A549 (cell line): Measurements from ENCODE around the gene ZNF407. TPM values are rescaled to one million over a fixed set of nuclear protein-coding genes. Genes with fewer than 3 reads are reported as not detected.

Experiments used
- ATAC-seq, 2 experiments: fragments of 200-7000 bp in 1 of 2; fragments of >200 bp in 1 of 2; cut with Nextera tagmentation in 1 of 2; cut with Tn5 transposase in 1 of 2; 3 replicates each; pipeline versions ENCODE4 v1.8.0 to v1.9.1; 2018 to 2020; ENCODE audit warnings: mild to moderate bottlenecking in 1 of 2, moderate library complexity in 1 of 2
- CTCF ChIA-PET: fragments of 300-600 bp; sonication (Branson Sonifier 250); formaldehyde crosslinking; extraction: SDS; loops from one replicate; lab custom pipeline; 2021; ENCODE audit warnings: antibody characterized with exemption, inconsistent platforms; lab: Yijun Ruan, JAX
- POLR2A ChIA-PET: fragments of 350-600 bp; formaldehyde crosslinking; extraction: SDS; loops from one replicate; lab custom pipeline; 2021; ENCODE audit warnings: antibody characterized with exemption, inconsistent platforms; lab: Yijun Ruan, JAX
- DNase-seq, 2 experiments: peaks; one replicate each; pipeline versions ENCODE4 v3.0.0 to v3.0.0-alpha.2; 2011 to 2016; ENCODE audit warnings: low read depth in 1 of 2, low spot score in 1 of 2
- FAIRE-seq: peaks from 2 replicates; lab custom pipeline; 2011; peaks lifted over from hg19 to GRCh38; lab: Jason Lieb, UNC
- H3K27ac ChIP-seq, 2 experiments: fragments of >200 bp; sonication (Bioruptor Twin); formaldehyde crosslinking; 3 replicates each; pipeline ENCODE4 v1.5.1; 2016 to 2017
- H3K4me1 ChIP-seq: fragments of >200 bp; sonication (Bioruptor Twin); formaldehyde crosslinking; 3 replicates; pipeline ENCODE4 v1.6.1; 2016
- H3K4me2 ChIP-seq: fragments of >200 bp; sonication (Bioruptor Twin); formaldehyde crosslinking; 3 replicates; pipeline ENCODE4 v1.6.1; 2016
- H3K4me3 ChIP-seq: fragments of >200 bp; sonication (Bioruptor Twin); formaldehyde crosslinking; 3 replicates; pipeline ENCODE4 v1.5.1; 2016
- H3K9me3 ChIP-seq: fragments of >200 bp; sonication (Bioruptor Twin); formaldehyde crosslinking; 3 replicates; pipeline ENCODE4 v1.6.1; 2016
- BHLHE40 ChIP-seq: IDR thresholded peaks from 2 replicates; pipeline ENCODE4 v1.6.1; 2012; ENCODE audit warnings: low read depth, low read length, inconsistent platforms
- CEBPB ChIP-seq, 2 experiments: fragments of >200 bp in 1 of 2; sonication (Bioruptor Twin) in 1 of 2; formaldehyde crosslinking in 1 of 2; IDR thresholded peaks; 2 replicates each; pipeline ENCODE4 v1.6.1; 2012 to 2016
- CHD2 ChIP-seq: fragments of 150-350 bp; IDR thresholded peaks from 2 replicates; pipeline ENCODE4 v1.6.1; 2014; ENCODE audit warnings: low read length; ENCODE audit not compliant: partially characterized antibody
- CTCF ChIP-seq: fragments of >200 bp; sonication (Bioruptor Twin); formaldehyde crosslinking; IDR thresholded peaks from 3 replicates; pipeline ENCODE4 v1.5.1; 2016
- EHMT2 ChIP-seq: fragments of 200-600 bp; sonication (generic); IDR thresholded peaks from 2 replicates; pipeline ENCODE4 v1.6.1; 2016; ENCODE audit warnings: antibody characterized with exemption, low read depth, mild to moderate bottlenecking, moderate library complexity
- ELK1 ChIP-seq: fragments of 150-350 bp; IDR thresholded peaks from 2 replicates; pipeline ENCODE4 v1.6.1; 2014; ENCODE audit warnings: low read depth, mild to moderate bottlenecking, low read length
- ESRRA ChIP-seq: fragments of 150-350 bp; IDR thresholded peaks from 2 replicates; pipeline ENCODE4 v1.6.1; 2014; ENCODE audit warnings: mild to moderate bottlenecking, low read length, borderline replicate concordance
- FOSB ChIP-seq: fragments of 250-450 bp; sonication (Bioruptor Pico); IDR thresholded peaks from 2 replicates; pipeline ENCODE4 v1.5.0; 2020; ENCODE audit warnings: mild to moderate bottlenecking, moderate library complexity
- FOSL2 ChIP-seq, 2 experiments: fragments of 450-650 bp in 1 of 2; fragments of >200 bp in 1 of 2; sonication (Bioruptor Twin) in 1 of 2; formaldehyde crosslinking; IDR thresholded peaks; 2 replicates each; pipeline versions ENCODE4 v1.5.0 to v1.6.1; 2016 to 2020; ENCODE audit warnings: mild to moderate bottlenecking in 1 of 2, moderate library complexity in 1 of 2
- FOXS1 ChIP-seq: fragments of 250-450 bp; sonication (Bioruptor Pico); IDR thresholded peaks from 2 replicates; pipeline ENCODE4 v1.5.0; 2020; ENCODE audit warnings: mild to moderate bottlenecking, moderate library complexity
- GATA3 ChIP-seq: IDR thresholded peaks from 2 replicates; pipeline ENCODE4 v1.6.1; 2012; ENCODE audit warnings: borderline replicate concordance
- HES2 ChIP-seq: fragments of >200 bp; sonication (Bioruptor Twin); formaldehyde crosslinking; IDR thresholded peaks from 2 replicates; pipeline ENCODE4 v1.6.1; 2016
- HMGXB4 ChIP-seq: fragments of 250-450 bp; sonication (Bioruptor Pico); IDR thresholded peaks from 2 replicates; pipeline ENCODE4 v1.5.0; 2021; ENCODE audit warnings: mild to moderate bottlenecking, moderate library complexity, borderline replicate concordance
- HOXB13 ChIP-seq: fragments of 250-450 bp; sonication (Bioruptor Pico); IDR thresholded peaks from 2 replicates; pipeline ENCODE4 v1.5.0; 2020; ENCODE audit warnings: low read depth, mild to moderate bottlenecking, moderate library complexity
- JUN ChIP-seq, 2 experiments: fragments of >200 bp; sonication (Bioruptor Twin); formaldehyde crosslinking; IDR thresholded peaks; 2 replicates in 1 of 2; 3 replicates in 1 of 2; pipeline ENCODE4 v1.6.1; 2016 to 2017
- JUNB ChIP-seq: fragments of >200 bp; sonication (Bioruptor Twin); formaldehyde crosslinking; IDR thresholded peaks from 2 replicates; pipeline ENCODE4 v1.6.1; 2016
- KDM1A ChIP-seq: fragments of 200-600 bp; sonication (generic); IDR thresholded peaks from 2 replicates; pipeline ENCODE4 v1.6.1; 2016; ENCODE audit warnings: low read depth, mild to moderate bottlenecking
- KDM5A ChIP-seq: fragments of 200-600 bp; sonication (generic); IDR thresholded peaks from 2 replicates; pipeline ENCODE4 v1.6.1; 2016; ENCODE audit warnings: antibody characterized with exemption, mild to moderate bottlenecking
- MAFK ChIP-seq: fragments of 450-650 bp; IDR thresholded peaks from 2 replicates; pipeline ENCODE4 v1.6.1; 2014; ENCODE audit not compliant: partially characterized antibody
- MAZ ChIP-seq: fragments of 150-350 bp; IDR thresholded peaks from 2 replicates; pipeline ENCODE4 v1.6.1; 2014; ENCODE audit warnings: antibody characterized with exemption, low read depth, low read length, borderline replicate concordance
- MYC ChIP-seq: IDR thresholded peaks from 2 replicates; pipeline ENCODE4 v1.6.1; 2012; ENCODE audit warnings: mild to moderate bottlenecking, inconsistent platforms, low read length, improper control_type of control experiment, borderline replicate concordance
- NFE2L2 ChIP-seq: fragments of 150-350 bp; conservative IDR thresholded peaks from 2 replicates; pipeline ENCODE4 v1.6.1; 2014; ENCODE audit warnings: low read length
- PBX3 ChIP-seq: IDR thresholded peaks from 2 replicates; pipeline ENCODE4 v1.6.1; 2012
- PHF8 ChIP-seq: fragments of 200-600 bp; sonication (generic); IDR thresholded peaks from 2 replicates; pipeline ENCODE4 v1.6.1; 2016; ENCODE audit warnings: low read depth, mild to moderate bottlenecking, antibody characterized with exemption, moderate library complexity, borderline replicate concordance
- POLR2AphosphoS2 ChIP-seq: conservative IDR thresholded peaks from 2 replicates; pipeline ENCODE4 v1.6.1; 2012; ENCODE audit warnings: low read length, improper control_type of control experiment, inconsistent platforms
- RNF2 ChIP-seq: fragments of 200-600 bp; sonication (generic); IDR thresholded peaks from 2 replicates; pipeline ENCODE4 v1.6.1; 2016; ENCODE audit warnings: low read depth, mild to moderate bottlenecking, antibody characterized with exemption, moderate library complexity, borderline replicate concordance
- SMC3 ChIP-seq: fragments of >200 bp; sonication (Bioruptor Twin); formaldehyde crosslinking; IDR thresholded peaks from 3 replicates; pipeline ENCODE4 v1.6.1; 2018; ENCODE audit warnings: inconsistent platforms
- SREBF2 ChIP-seq: fragments of 450-650 bp; IDR thresholded peaks from 2 replicates; pipeline ENCODE4 v1.6.1; 2014; ENCODE audit warnings: mild to moderate bottlenecking, moderate library complexity
- WGBS: methylation state at CpG from one replicate; pipeline ENCODE4 v1.1.6; 2017; ENCODE audit errors: missing lambda C conversion rate; 5-methylcytosine and 5-hydroxymethylcytosine counted together
- polyA plus RNA-seq, 4 experiments: library from polyadenylated mRNA; depleted of rRNA in 3 of 4; stranded (reverse); fragments of >200 nt; fragmentation: RNase III in 1 of 4; extraction: RNeasy Plus Mini Kit Qiagen cat#74134 plus additional on column Dnase treatment in 1 of 4; gene quantifications; 2 replicates in 3 of 4; 3 replicates in 1 of 4; pipeline ENCODE4 v1.2.3, GENCODE V29; 2011 to 2017

Gene ZNF407
- polyA plus RNA-seq, 2 of the 4 experiments (the other 2 are of a cell fraction), result 2.5 to 3.0 TPM

- H3K27ac ChIP-seq, result no peak overlapping the region
- DNase-seq (no peak), FAIRE-seq (no peak), ATAC-seq (no peak)
- no peaks in the 10 kb centered on the region for H3K9me3 ChIP-seq
- 86% methylated on average over 4 of the region's 4 CpGs for WGBS
- peaks cover 13% of the 10 kb centered on the region; the same call in 2 of the 3 replicates for H3K4me1 ChIP-seq
- no peak for TF ChIP-seq HOXB13 (CRISPR knock-in tag)
- TF ChIP-seq ESRRA, result no peak
- TF ChIP-seq PHF8, result no peak
- no peak for TF ChIP-seq NFE2L2
- TF ChIP-seq SREBF2, result no peak
- no peak for TF ChIP-seq BHLHE40
- TF ChIP-seq CEBPB (IDR thresholded peaks at IDR 0.05), result no peak
- no peak for TF ChIP-seq RNF2
- TF ChIP-seq JUNB, result no peak
- no peak for TF ChIP-seq FOSB (CRISPR knock-in tag)
- no peak for TF ChIP-seq CTCF
- no peak for TF ChIP-seq EHMT2
- no peak for TF ChIP-seq MYC
- TF ChIP-seq FOSL2 (IDR thresholded peaks at IDR 0.05), result no peak
- no peak for TF ChIP-seq FOSL2 (CRISPR knock-in tag; IDR thresholded peaks at IDR 0.05)
- no peak for TF ChIP-seq GATA3
- TF ChIP-seq FOXS1, result no peak
- TF ChIP-seq MAFK, result no peak
- no peak for TF ChIP-seq ELK1
- POLR2A ChIA-PET, result no interaction called here
- H3K4me2 ChIP-seq, result no peak overlapping the region
- CTCF ChIA-PET, result no interaction called here
- no peak overlapping the region for H3K4me3 ChIP-seq
These were observed 270.8 kb downstream of the ZNF407 start for GRCh38 chr18:74868461-74868860.

GRCh38 chr18:74869904-74870863 lies 272.5 kb downstream of the ZNF407 start:
- Histone ChIP-seq H3K4me1 (peaks cover 13% of the 10 kb centered on the region; the same call in 2 of the 3 replicates), H3K4me2 (peak overlapping the region; percentile 41), H3K9me3 (no peaks in the 10 kb centered on the region), H3K4me3 (no peak overlapping the region), H3K27ac (no peak overlapping the region)
- FAIRE-seq, result no peak
- ChIA-PET POLR2A (no interaction called here), CTCF (no interaction called here)
- 84% methylated on average over 5 of the region's 5 CpGs for WGBS
- no peak for ATAC-seq
- TF ChIP-seq BHLHE40 (no peak), JUNB (no peak), HMGXB4 (CRISPR knock-in tag) (no peak), ESRRA (no peak), RNF2 (no peak), HES2 (no peak), NFE2L2 (no peak), CHD2 (no peak), PHF8 (no peak), FOSL2 (IDR thresholded peaks at IDR 0.05) (no peak), FOSL2 (CRISPR knock-in tag; IDR thresholded peaks at IDR 0.05) (no peak), KDM5A (no peak), KDM1A (no peak), JUN (IDR thresholded peaks at IDR 0.05) (no peak), FOSB (CRISPR knock-in tag) (no peak), SMC3 (no peak), MAZ (no peak), PBX3 (no peak), POLR2AphosphoS2 (no peak)
- DNase-seq, result no peak
